ENCODE measurements around the gene ATRNL1.

Gene ATRNL1

GRCh38 chr10:115773832-115774231 lies 680.7 kb downstream of the ATRNL1 start:
- Histone ChIP-seq H3K4me1 (ENCODE audit: low read length) (no peaks in the 10 kb centered on the region), H4K20me1 (ENCODE audit: insufficient read depth, low read length) (no peaks in the 10 kb centered on the region), H3K9ac (ENCODE audit: low read length) (no peak overlapping the region), H3K27me3 (ENCODE audit: low read depth, low read length) (no peaks in the 10 kb centered on the region), H3K79me2 (ENCODE audit: low read length) (no peaks in the 10 kb centered on the region), H2AFZ (ENCODE audit: low read depth, low read length) (no peak overlapping the region), H3K27ac (ENCODE audit: low read length) (no peak overlapping the region), H3K36me3 (replicated peaks; ENCODE audit: low read depth, low read length) (no peaks in the 10 kb centered on the region), H3K9me3 (ENCODE audit: insufficient read depth, low read length) (no peaks in the 10 kb centered on the region), H3K4me2 (ENCODE audit: low read length) (no peak overlapping the region), H3K4me3 (ENCODE audit: low read length) (no peak overlapping the region)
- no peak for TF ChIP-seq CTCF (IDR thresholded peaks at IDR 0.05; ENCODE audit: low read depth, low read length)
- TF ChIP-seq EZH2phosphoT487 (IDR thresholded peaks at IDR 0.05; ENCODE audit: low read depth), result no peak

- H3K4me2 ChIP-seq (ENCODE audit: low read length), result no peak overlapping the region
- H3K36me3 ChIP-seq (replicated peaks; ENCODE audit: low read depth, low read length), result no peaks in the 10 kb centered on the region
- H3K4me1 ChIP-seq (ENCODE audit: low read length), result no peaks in the 10 kb centered on the region
These were observed 681.6 kb downstream of the ATRNL1 start for GRCh38 chr10:115774721-115775120.

GRCh38 chr10:115777646-115778045 lies 684.5 kb downstream of the ATRNL1 start:
- Histone ChIP-seq H3K4me2 (ENCODE audit: low read length) (no peak overlapping the region), H3K9ac (ENCODE audit: low read length) (no peak overlapping the region), H3K4me1 (ENCODE audit: low read length) (no peaks in the 10 kb centered on the region), H3K27me3 (ENCODE audit: low read depth, low read length) (no peaks in the 10 kb centered on the region), H3K9me3 (ENCODE audit: insufficient read depth, low read length) (no peaks in the 10 kb centered on the region), H3K4me3 (ENCODE audit: low read length) (no peak overlapping the region), H3K79me2 (ENCODE audit: low read length) (no peaks in the 10 kb centered on the region), H3K36me3 (replicated peaks; ENCODE audit: low read depth, low read length) (no peaks in the 10 kb centered on the region), H2AFZ (ENCODE audit: low read depth, low read length) (no peak overlapping the region), H3K27ac (ENCODE audit: low read length) (no peak overlapping the region), H4K20me1 (ENCODE audit: insufficient read depth, low read length) (no peaks in the 10 kb centered on the region)
- no peak for TF ChIP-seq CTCF (IDR thresholded peaks at IDR 0.05; ENCODE audit: low read depth, low read length)
- no peak for TF ChIP-seq EZH2phosphoT487 (IDR thresholded peaks at IDR 0.05; ENCODE audit: low read depth)

More at GRCh38 chr10:115774721-115775120, 681.6 kb downstream of the ATRNL1 start:
- no peaks in the 10 kb centered on the region for H4K20me1 ChIP-seq (ENCODE audit: insufficient read depth, low read length)
- H3K79me2 ChIP-seq (ENCODE audit: low read length), result no peaks in the 10 kb centered on the region
- H3K27ac ChIP-seq (ENCODE audit: low read length), result no peak overlapping the region
- no peak overlapping the region for H3K4me3 ChIP-seq (ENCODE audit: low read length)
- no peaks in the 10 kb centered on the region for H3K9me3 ChIP-seq (ENCODE audit: insufficient read depth, low read length)
- H3K27me3 ChIP-seq (ENCODE audit: low read depth, low read length), result no peaks in the 10 kb centered on the region
- H2AFZ ChIP-seq (ENCODE audit: low read depth, low read length), result no peak overlapping the region
- H3K9ac ChIP-seq (ENCODE audit: low read length), result no peak overlapping the region
- TF ChIP-seq CTCF (IDR thresholded peaks at IDR 0.05; ENCODE audit: low read depth, low read length) (no peak), EZH2phosphoT487 (IDR thresholded peaks at IDR 0.05; ENCODE audit: low read depth) (no peak)

GRCh38 chr10:115790220-115790619 lies 697.1 kb downstream of the ATRNL1 start:
- H3K4me3 ChIP-seq (ENCODE audit: low read length), result no peak overlapping the region
- no peaks in the 10 kb centered on the region for H3K4me1 ChIP-seq (ENCODE audit: low read length)
- no peak overlapping the region for H3K4me2 ChIP-seq (ENCODE audit: low read length)
- H4K20me1 ChIP-seq (ENCODE audit: insufficient read depth, low read length), result no peaks in the 10 kb centered on the region
- no peak overlapping the region for H3K9ac ChIP-seq (ENCODE audit: low read length)
- TF ChIP-seq EZH2phosphoT487 (IDR thresholded peaks at IDR 0.05; ENCODE audit: low read depth) (no peak), CTCF (IDR thresholded peaks at IDR 0.05; ENCODE audit: low read depth, low read length) (no peak)
- no peak overlapping the region for H2AFZ ChIP-seq (ENCODE audit: low read depth, low read length)
- H3K79me2 ChIP-seq (ENCODE audit: low read length), result no peaks in the 10 kb centered on the region
- no peaks in the 10 kb centered on the region for H3K27me3 ChIP-seq (ENCODE audit: low read depth, low read length)
- no peak overlapping the region for H3K27ac ChIP-seq (ENCODE audit: low read length)
- H3K36me3 ChIP-seq (replicated peaks; ENCODE audit: low read depth, low read length), result no peaks in the 10 kb centered on the region
- H3K9me3 ChIP-seq (ENCODE audit: insufficient read depth, low read length), result no peaks in the 10 kb centered on the region
